Hepatocyte (in vitro differentiated cells): ENCODE results near the gene PPP4R4. TPM values are rescaled to one million over a fixed set of nuclear protein-coding genes. Genes with fewer than 3 reads are reported as not detected.
"Not testable (repeated sequence)": the region's sequence is repeated elsewhere in the genome, so short reads cannot be mapped to it uniquely, and the experiment has no call there.

Source experiments
- DNase-seq: peaks from one replicate; pipeline ENCODE4 v3.0.0-alpha.2; 2016; ENCODE audit warnings: low spot score
- H2AFZ ChIP-seq: fragments of 200-600 bp; sonication (generic); 2 replicates; pipeline ENCODE4 v1.6.0; 2016; ENCODE audit warnings: antibody characterized with exemption, mild to moderate bottlenecking
- H3K27ac ChIP-seq: fragments of 200-600 bp; sonication (generic); 2 replicates; pipeline ENCODE4 v1.5.1; 2016; ENCODE audit warnings: mild to moderate bottlenecking
- H3K27me3 ChIP-seq: fragments of 200-600 bp; sonication (generic); 2 replicates; pipeline ENCODE4 v1.6.1; 2016
- H3K36me3 ChIP-seq: fragments of 200-600 bp; sonication (generic); replicated peaks from 2 replicates; pipeline ENCODE4 v1.5.1; 2016; ENCODE audit warnings: low read depth; ENCODE audit not compliant: insufficient read depth
- H3K4me1 ChIP-seq: fragments of 200-600 bp; sonication (generic); 2 replicates; pipeline ENCODE4 v1.5.1; 2016; ENCODE audit warnings: mild to moderate bottlenecking, moderate library complexity; ENCODE audit not compliant: insufficient read depth
- H3K4me2 ChIP-seq: fragments of 200-600 bp; sonication (generic); 2 replicates; pipeline ENCODE4 v1.6.0; 2016
- H3K4me3 ChIP-seq: fragments of 200-600 bp; sonication (generic); 2 replicates; pipeline ENCODE4 v1.5.1; 2016; ENCODE audit warnings: mild to moderate bottlenecking
- H3K79me2 ChIP-seq: fragments of 200-600 bp; sonication (generic); 2 replicates; pipeline ENCODE4 v1.6.0; 2017; ENCODE audit warnings: mild to moderate bottlenecking
- H3K9me2 ChIP-seq: fragments of 200-600 bp; sonication (generic); replicated peaks from 2 replicates; pipeline ENCODE4 v1.6.0; 2017; ENCODE audit warnings: mild to moderate bottlenecking; ENCODE audit not compliant: insufficient read depth
- H3K9me3 ChIP-seq: fragments of 200-600 bp; sonication (generic); 2 replicates; pipeline ENCODE4 v1.5.1; 2016; ENCODE audit warnings: low read depth, mild to moderate bottlenecking
- H4K20me1 ChIP-seq: fragments of 200-600 bp; sonication (generic); 2 replicates; pipeline ENCODE4 v1.6.0; 2016; ENCODE audit warnings: mild to moderate bottlenecking; ENCODE audit not compliant: insufficient read depth, poor library complexity, severe bottlenecking
- EZH2 ChIP-seq: fragments of 200-600 bp; sonication (generic); IDR thresholded peaks from 2 replicates; pipeline ENCODE4 v1.6.1; 2016; ENCODE audit warnings: antibody characterized with exemption, mild to moderate bottlenecking, borderline replicate concordance
- EZH2phosphoT487 ChIP-seq: fragments of 200-600 bp; sonication (generic); IDR thresholded peaks from one replicate; pipeline ENCODE4 v1.6.1; 2018; ENCODE audit warnings: antibody characterized with exemption, mild to moderate bottlenecking, low read depth, moderate library complexity; ENCODE audit not compliant: unreplicated experiment, severe bottlenecking
- WGBS: methylation state at CpG from one replicate; pipeline ENCODE4 v1.1.6; 2016; ENCODE audit warnings: low lambda C conversion rate; ENCODE audit errors: missing lambda C conversion rate; 5-methylcytosine and 5-hydroxymethylcytosine counted together
- polyA plus RNA-seq: library from polyadenylated mRNA; unstranded; fragments of >200 nt; fragmentation: Nextera tagmentation; extraction: Ambion mirVana; gene quantifications from 2 replicates; pipeline ENCODE4 v1.2.1, GENCODE V29; 2016
- total RNA-seq: library from RNA; depleted of rRNA; stranded (reverse); fragments of >200 nt; gene quantifications from 2 replicates; pipeline ENCODE4 v1.2.3, GENCODE V29; 2014
- TF ChIP-seq, protein P1 (sequence below): fragments of 200-600 bp; sonication (generic); IDR thresholded peaks from 2 replicates; pipeline ENCODE4 v1.5.1; 2016; ENCODE audit warnings: antibody characterized with exemption, mild to moderate bottlenecking; ENCODE audit not compliant: poor library complexity

The PPP4R4 gene
- total and polyA plus RNA-seq, 2 experiments from 2014 or later = 1.0 to 3.8 TPM

DNA sequence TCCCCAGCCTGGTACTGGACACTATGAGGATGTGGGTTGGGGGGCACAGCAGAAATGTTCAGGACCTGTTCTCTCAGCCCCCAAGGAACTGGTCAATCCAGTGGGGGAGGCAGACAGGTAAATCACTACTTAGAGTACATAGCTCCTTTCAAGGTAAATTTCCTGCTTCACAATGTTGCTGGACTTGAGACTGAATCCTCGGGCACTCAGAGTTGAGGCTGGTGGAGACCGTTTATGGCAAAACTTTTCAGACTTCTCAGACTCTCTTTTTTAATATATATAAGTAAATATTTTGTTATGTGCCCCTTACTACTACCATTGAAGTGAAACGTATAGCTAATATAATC lies 119.4 kb downstream of the PPP4R4 start:
- no peaks in the 10 kb centered on the region for H3K27me3 ChIP-seq
- H3K27ac ChIP-seq = peak overlapping the region; percentile 86
- H3K79me2 ChIP-seq = no peaks in the 10 kb centered on the region
- H3K9me2 ChIP-seq = no peaks in the 10 kb centered on the region
- H3K4me3 ChIP-seq = no peak overlapping the region
- TF ChIP-seq, protein P1, sequence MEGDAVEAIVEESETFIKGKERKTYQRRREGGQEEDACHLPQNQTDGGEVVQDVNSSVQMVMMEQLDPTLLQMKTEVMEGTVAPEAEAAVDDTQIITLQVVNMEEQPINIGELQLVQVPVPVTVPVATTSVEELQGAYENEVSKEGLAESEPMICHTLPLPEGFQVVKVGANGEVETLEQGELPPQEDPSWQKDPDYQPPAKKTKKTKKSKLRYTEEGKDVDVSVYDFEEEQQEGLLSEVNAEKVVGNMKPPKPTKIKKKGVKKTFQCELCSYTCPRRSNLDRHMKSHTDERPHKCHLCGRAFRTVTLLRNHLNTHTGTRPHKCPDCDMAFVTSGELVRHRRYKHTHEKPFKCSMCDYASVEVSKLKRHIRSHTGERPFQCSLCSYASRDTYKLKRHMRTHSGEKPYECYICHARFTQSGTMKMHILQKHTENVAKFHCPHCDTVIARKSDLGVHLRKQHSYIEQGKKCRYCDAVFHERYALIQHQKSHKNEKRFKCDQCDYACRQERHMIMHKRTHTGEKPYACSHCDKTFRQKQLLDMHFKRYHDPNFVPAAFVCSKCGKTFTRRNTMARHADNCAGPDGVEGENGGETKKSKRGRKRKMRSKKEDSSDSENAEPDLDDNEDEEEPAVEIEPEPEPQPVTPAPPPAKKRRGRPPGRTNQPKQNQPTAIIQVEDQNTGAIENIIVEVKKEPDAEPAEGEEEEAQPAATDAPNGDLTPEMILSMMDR = no peak
- TF ChIP-seq EZH2 = no peak
- no peak for TF ChIP-seq EZH2phosphoT487
- H3K9me3 ChIP-seq = no peaks in the 10 kb centered on the region
- no peaks in the 10 kb centered on the region for H3K36me3 ChIP-seq
- no peak overlapping the region for H2AFZ ChIP-seq
- peaks cover 38% of the 10 kb centered on the region for H3K4me1 ChIP-seq
- 81% methylated on average over 3 of the region's 3 CpGs for WGBS
- no peak for DNase-seq
- peak overlapping the region; percentile 61 for H3K4me2 ChIP-seq
- no peaks in the 10 kb centered on the region for H4K20me1 ChIP-seq

DNA sequence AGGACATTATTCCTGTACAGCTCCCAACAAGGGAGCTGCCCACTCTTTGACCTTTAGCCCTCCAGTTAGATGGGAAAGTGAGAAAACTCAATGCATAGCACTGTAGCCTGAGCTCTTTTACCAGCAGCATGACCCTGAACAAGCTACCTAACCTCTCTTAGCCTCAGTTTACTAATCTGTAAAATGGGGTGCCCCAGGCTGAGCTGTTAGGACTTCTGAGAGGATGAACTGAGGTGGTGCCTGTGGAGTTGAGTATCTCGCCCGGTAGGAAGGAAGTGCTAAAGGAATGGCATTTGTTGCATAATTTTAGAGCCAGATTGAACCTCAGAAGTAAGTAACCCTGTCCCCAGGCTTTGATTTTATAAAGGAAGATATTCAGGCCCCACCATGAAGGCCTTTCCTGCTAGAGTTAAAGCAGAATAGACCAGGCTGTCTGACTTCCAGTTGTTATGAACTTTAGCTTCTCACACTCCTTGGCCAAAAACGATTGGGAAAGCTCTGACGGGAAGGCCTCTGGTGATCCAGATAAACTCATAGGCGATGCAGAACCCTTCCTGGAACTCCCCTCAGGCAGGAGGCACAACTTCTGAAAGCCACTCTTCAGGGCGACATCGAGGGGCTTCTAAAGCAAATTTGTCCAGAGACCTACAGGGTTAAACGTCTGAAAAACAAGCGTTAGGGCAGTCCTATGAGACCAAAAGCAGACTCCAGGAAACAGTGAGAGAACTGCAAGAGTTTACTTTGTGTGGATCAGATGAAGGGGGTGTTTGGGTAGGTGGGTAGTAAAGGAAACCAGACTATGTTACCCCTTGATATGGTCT lies 121.4 kb downstream of the PPP4R4 start:
- H3K9me2 ChIP-seq = no peaks in the 10 kb centered on the region
- H3K4me2 ChIP-seq = no peak overlapping the region
- no peak overlapping the region for H2AFZ ChIP-seq
- no peak for DNase-seq
- WGBS = 83% methylated on average over 9 of the region's 9 CpGs
- H3K36me3 ChIP-seq = no peaks in the 10 kb centered on the region
- no peak overlapping the region for H3K4me3 ChIP-seq
- TF ChIP-seq EZH2 = no peak
- H3K27me3 ChIP-seq = no peaks in the 10 kb centered on the region
- H3K4me1 ChIP-seq = peaks cover 38% of the 10 kb centered on the region
- no peaks in the 10 kb centered on the region for H3K9me3 ChIP-seq
- no peaks in the 10 kb centered on the region for H3K79me2 ChIP-seq
- peak overlapping the region; percentile 34 for H3K27ac ChIP-seq
- no peaks in the 10 kb centered on the region for H4K20me1 ChIP-seq

DNA sequence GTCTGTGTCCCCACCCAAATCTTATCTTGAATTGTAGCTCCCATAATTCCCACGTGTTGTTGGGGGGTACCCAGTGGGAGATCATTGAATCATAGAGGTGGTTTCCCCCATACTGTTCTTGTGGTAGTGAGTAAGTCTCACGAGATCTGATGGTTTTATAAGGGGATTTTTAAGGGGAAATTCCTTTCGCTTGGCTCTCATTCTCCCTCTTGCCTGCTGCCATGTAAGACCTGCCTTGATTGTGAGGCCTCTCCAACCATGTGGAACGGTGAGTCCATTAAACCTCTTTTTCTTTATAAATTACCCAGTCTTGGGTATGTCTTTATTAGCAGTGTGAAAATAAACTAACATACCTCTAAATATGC lies 122.0 kb downstream of the PPP4R4 start:
- not testable (repeated sequence) for H2AFZ ChIP-seq, H4K20me1 ChIP-seq, H3K4me2 ChIP-seq, DNase-seq, H3K9me3 ChIP-seq, H3K79me2 ChIP-seq, H3K27me3 ChIP-seq, H3K4me3 ChIP-seq, H3K36me3 ChIP-seq, H3K9me2 ChIP-seq
- Histone ChIP-seq H3K4me1 (peaks cover 38% of the 10 kb centered on the region), H3K27ac (peak overlapping the region; percentile 34)
- WGBS = 75% methylated on average over 4 of the region's 4 CpGs

DNA sequence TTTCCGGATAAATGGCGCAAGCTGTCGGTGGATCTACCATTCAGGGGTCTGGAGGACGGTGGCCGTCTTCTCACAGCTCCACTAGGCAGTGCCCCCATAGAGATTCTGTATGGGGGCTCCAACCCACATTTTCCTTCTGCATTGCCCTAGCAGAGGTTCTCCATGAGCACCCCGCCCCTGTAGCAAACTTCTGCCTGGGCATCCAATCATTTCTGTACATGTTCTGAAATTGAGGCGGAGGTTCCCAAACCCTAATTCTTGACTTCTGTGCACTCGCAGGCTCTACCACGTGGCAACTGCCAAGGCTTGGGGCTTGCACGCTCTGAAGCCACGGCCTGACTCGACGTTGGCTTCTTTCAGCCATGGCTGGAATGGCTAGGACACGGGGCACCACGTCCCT lies 124.0 kb downstream of the PPP4R4 start:
- Histone ChIP-seq H3K4me3 (no peak overlapping the region), H3K4me1 (peaks cover 27% of the 10 kb centered on the region), H3K36me3 (no peaks in the 10 kb centered on the region), H3K27ac (peak overlapping the region; percentile 34), H2AFZ (no peak overlapping the region), H3K9me2 (no peaks in the 10 kb centered on the region), H4K20me1 (no peaks in the 10 kb centered on the region), H3K9me3 (no peaks in the 10 kb centered on the region), H3K27me3 (no peaks in the 10 kb centered on the region), H3K79me2 (no peaks in the 10 kb centered on the region), H3K4me2 (no peak overlapping the region)
- 94% methylated on average over 15 of the region's 15 CpGs for WGBS
- TF ChIP-seq, protein P1 = no peak
- TF ChIP-seq EZH2phosphoT487 (no peak), EZH2 (no peak)
- no peak for DNase-seq
